A673 (cell line): ENCODE measurements around the gene DNM2. TPM values are rescaled to one million over a fixed set of nuclear protein-coding genes. Genes with fewer than 3 reads are reported as not detected.

Source experiments
- BruUV-seq: library from RNA; stranded (reverse); fragments of 400-500 nt; replicated peaks from 2 replicates; lab custom pipeline; 2021; lab: Mats Ljungman, UMichigan
- CTCF ChIA-PET: fragments of 300-600 bp; sonication (Branson Sonifier 250); formaldehyde crosslinking; loops from one replicate; lab custom pipeline; 2022; ENCODE audit warnings: antibody characterized with exemption; lab: Charles Lee
- POLR2A ChIA-PET: fragments of 300-600 bp; sonication (Branson Sonifier 250); formaldehyde crosslinking; loops from one replicate; lab custom pipeline; 2022; ENCODE audit warnings: antibody characterized with exemption; ENCODE audit not compliant: low non-redundant PET; lab: Charles Lee
- DNase-seq: peaks from one replicate; pipeline ENCODE4 v3.0.0-alpha.2; 2015; ENCODE audit warnings: low spot score
- H3K27ac ChIP-seq: fragments of 200-600 bp; sonication (generic); 2 replicates; pipeline ENCODE4 v1.5.1; 2016; ENCODE audit warnings: mixed run types, low read depth, mild to moderate bottlenecking, mixed read lengths, antibody characterized with exemption, low read length; ENCODE audit not compliant: poor library complexity, severe bottlenecking
- H3K27me3 ChIP-seq: fragments of 200-600 bp; sonication (generic); replicated peaks from 2 replicates; pipeline ENCODE4 v1.6.1; 2017; ENCODE audit warnings: mixed run types, low read depth, mild to moderate bottlenecking, mixed read lengths, antibody characterized with exemption, low read length; ENCODE audit not compliant: insufficient read depth, poor library complexity
- H3K36me3 ChIP-seq: fragments of 200-600 bp; sonication (generic); 2 replicates; pipeline ENCODE4 v1.6.1; 2016; ENCODE audit warnings: mixed run types, mild to moderate bottlenecking, mixed read lengths, antibody characterized with exemption, low read length; ENCODE audit not compliant: insufficient read depth, poor library complexity, severe bottlenecking
- H3K4me1 ChIP-seq: fragments of 200-600 bp; sonication (generic); 2 replicates; pipeline ENCODE4 v1.6.1; 2017; ENCODE audit warnings: mixed run types, mild to moderate bottlenecking, mixed read lengths, antibody characterized with exemption, low read length; ENCODE audit not compliant: insufficient read depth, poor library complexity, severe bottlenecking
- H3K4me3 ChIP-seq: fragments of 200-600 bp; sonication (generic); 2 replicates; pipeline ENCODE4 v1.5.1; 2016; ENCODE audit warnings: low read depth, mixed run types, mild to moderate bottlenecking, mixed read lengths, low read length; ENCODE audit not compliant: poor library complexity, severe bottlenecking
- H3K9me3 ChIP-seq: fragments of 200-600 bp; sonication (generic); 2 replicates; pipeline ENCODE4 v1.6.1; 2016; ENCODE audit warnings: mixed run types, low read depth, mild to moderate bottlenecking, mixed read lengths, antibody characterized with exemption, low read length; ENCODE audit not compliant: poor library complexity, severe bottlenecking
- EZH2 ChIP-seq: fragments of 200-600 bp; sonication (generic); IDR thresholded peaks from 2 replicates; pipeline ENCODE4 v1.6.1; 2017; ENCODE audit warnings: borderline replicate concordance, low read depth, mild to moderate bottlenecking, mixed read lengths, antibody characterized with exemption, low read length; ENCODE audit not compliant: poor library complexity, severe bottlenecking
- intact Hi-C: fragments of 100-400 bp; cut with micrococcal nuclease; formaldehyde crosslinking; loops from one replicate; pipeline ENCODE4 v1.10.0; 2022; ENCODE audit not compliant: unreplicated experiment
- total RNA-seq: library from RNA; stranded (reverse); gene quantifications from 2 replicates; pipeline ENCODE4 v1.2.3, GENCODE V29; 2021
- TF ChIP-seq, protein P1 (sequence below): fragments of 300-800, 200-600 bp; sonication (generic); conservative IDR thresholded peaks from 2 replicates; pipeline ENCODE4 v1.5.1; 2017; ENCODE audit warnings: low read depth, mild to moderate bottlenecking, antibody characterized with exemption, low read length, moderate library complexity, mixed read lengths

The DNM2 gene
- total RNA-seq, 1 experiment from 2014 or later: 143 TPM

DNA sequence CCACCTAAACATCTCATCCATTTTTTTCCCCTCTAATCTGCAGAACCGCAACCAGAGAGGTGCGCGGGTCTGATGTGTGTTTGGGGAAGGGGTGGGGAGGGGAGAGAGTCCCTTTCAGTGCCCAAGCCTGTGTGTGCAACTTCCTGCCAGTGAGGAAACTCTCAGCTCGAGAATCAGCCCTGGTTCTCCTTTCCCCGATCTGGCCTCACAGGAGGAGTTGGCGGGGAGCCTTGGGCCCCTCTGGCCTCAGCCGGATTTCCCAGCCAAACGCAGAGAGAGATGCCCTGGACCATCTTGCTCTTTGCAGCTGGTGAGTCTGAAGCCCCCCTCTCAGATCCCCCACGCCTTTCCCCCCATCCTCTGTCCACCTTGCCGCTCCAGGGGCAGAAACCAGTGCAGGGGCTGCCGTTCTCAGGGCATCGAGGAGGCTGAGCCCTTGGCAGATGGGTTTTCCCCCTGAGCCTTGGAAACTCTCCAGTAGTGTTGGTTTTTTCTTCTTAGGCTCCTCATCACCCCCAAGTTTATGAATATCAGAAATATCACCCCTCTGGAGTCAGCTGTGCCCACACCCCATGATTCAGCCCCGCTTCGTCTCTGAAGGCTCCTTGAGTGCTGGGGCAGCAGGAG is 130.5 kb downstream of the DNM2 start, which contains the start of gene C19orf38:
TSS of gene C19orf38 (plus strand) at position 186 of the 627 bp plus-strand sequence. CDS start at position 280, 94 bp downstream.
- TF ChIP-seq, protein P1, sequence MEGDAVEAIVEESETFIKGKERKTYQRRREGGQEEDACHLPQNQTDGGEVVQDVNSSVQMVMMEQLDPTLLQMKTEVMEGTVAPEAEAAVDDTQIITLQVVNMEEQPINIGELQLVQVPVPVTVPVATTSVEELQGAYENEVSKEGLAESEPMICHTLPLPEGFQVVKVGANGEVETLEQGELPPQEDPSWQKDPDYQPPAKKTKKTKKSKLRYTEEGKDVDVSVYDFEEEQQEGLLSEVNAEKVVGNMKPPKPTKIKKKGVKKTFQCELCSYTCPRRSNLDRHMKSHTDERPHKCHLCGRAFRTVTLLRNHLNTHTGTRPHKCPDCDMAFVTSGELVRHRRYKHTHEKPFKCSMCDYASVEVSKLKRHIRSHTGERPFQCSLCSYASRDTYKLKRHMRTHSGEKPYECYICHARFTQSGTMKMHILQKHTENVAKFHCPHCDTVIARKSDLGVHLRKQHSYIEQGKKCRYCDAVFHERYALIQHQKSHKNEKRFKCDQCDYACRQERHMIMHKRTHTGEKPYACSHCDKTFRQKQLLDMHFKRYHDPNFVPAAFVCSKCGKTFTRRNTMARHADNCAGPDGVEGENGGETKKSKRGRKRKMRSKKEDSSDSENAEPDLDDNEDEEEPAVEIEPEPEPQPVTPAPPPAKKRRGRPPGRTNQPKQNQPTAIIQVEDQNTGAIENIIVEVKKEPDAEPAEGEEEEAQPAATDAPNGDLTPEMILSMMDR: no peak
- no peak for TF ChIP-seq EZH2
- no peak within 1 kb of the TSS for H3K27ac ChIP-seq
- intact Hi-C loops: no loop called here
- H3K4me1 ChIP-seq: no peaks in the 10 kb centered on the region
- no peaks in the 10 kb centered on the region for H3K27me3 ChIP-seq
- peaks cover 10% of the 10 kb centered on the region for H3K9me3 ChIP-seq
- ChIA-PET CTCF (no interaction called here), POLR2A (no interaction called here)
- no peak within 1 kb of the TSS for H3K4me3 ChIP-seq
- no peaks in the 10 kb centered on the region for H3K36me3 ChIP-seq
- DNase-seq: no peak
- BruUV-seq: no TSS peak

DNA sequence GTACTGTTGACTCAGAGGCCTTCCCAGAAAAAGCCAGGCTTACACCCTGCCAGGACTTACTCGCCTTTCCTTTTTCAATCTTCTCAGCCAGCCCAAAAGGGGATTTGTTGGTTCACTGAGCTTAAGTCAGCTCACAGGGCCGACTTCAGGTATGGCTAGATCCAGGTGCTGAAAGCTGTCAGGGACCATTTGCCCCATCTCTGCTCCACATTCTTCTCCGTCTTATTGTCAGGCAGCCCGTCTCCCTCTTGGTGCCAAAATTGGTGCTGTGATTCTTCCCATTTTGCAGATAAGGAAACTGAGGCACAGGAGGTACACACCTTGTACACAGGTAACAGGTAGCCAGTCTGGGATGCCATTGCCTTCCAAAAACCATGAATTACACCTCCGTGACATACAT is 132.8 kb downstream of the DNM2 start:
- ChIA-PET CTCF (no interaction called here), POLR2A (no interaction called here)
- H3K27ac ChIP-seq: no peak overlapping the region
- H3K4me3 ChIP-seq: no peak overlapping the region
- intact Hi-C loops: no loop called here
- TF ChIP-seq, protein P1: no peak
- no peak for TF ChIP-seq EZH2
- H3K9me3 ChIP-seq: peaks cover 10% of the 10 kb centered on the region
- no peaks in the 10 kb centered on the region for H3K4me1 ChIP-seq
- H3K36me3 ChIP-seq: no peaks in the 10 kb centered on the region
- H3K27me3 ChIP-seq: no peaks in the 10 kb centered on the region
- BruUV-seq: no TSS peak
- no peak for DNase-seq

DNA sequence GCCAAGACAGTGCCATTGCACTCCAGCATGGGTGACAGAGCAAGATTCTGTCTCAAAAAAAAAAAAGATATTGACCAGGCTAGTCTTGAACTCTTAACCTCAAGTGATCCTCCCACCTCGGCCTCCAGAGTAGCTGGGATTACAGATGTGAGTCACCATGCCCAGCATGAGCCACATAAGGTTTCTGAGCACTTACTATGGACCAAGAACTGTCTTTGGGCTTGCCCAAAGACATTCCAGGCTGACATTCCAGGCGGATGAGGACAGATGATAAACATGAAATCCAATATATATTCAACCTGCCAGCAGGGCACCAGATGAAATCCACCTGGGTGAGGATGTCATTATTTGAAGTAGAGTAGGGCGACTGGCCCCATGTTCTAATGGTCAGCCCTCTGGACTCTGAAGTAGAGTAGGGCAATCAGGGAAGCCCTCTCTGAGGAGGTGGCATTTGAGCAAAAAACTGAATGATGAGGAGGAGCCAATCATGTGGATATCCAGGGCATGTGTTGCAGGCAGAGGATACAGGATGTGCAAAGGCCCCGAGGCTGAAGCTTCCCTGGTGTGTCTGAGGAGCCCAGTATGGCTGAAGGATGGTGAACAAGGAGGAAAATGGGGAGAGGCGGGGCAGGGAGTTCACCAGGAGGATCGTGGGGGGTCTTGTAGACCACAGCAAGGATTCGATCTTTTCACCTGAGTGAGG is 134.4 kb downstream of the DNM2 start:
- Histone ChIP-seq H3K27me3 (no peaks in the 10 kb centered on the region), H3K4me1 (no peaks in the 10 kb centered on the region), H3K27ac (no peak overlapping the region), H3K36me3 (no peaks in the 10 kb centered on the region), H3K9me3 (no peaks in the 10 kb centered on the region), H3K4me3 (no peak overlapping the region)
- BruUV-seq: no TSS peak
- no peak for DNase-seq
- ChIA-PET CTCF (no interaction called here), POLR2A (no interaction called here)
- TF ChIP-seq EZH2: no peak
- TF ChIP-seq, protein P1: no peak
- intact Hi-C loops: no loop called here
